ENCODE results near the gene SYTL3. TPM values are rescaled to one million over a fixed set of nuclear protein-coding genes. Genes with fewer than 3 reads are reported as not detected.

SYTL3 gene
- total RNA-seq, 2 donors from 2014 or later: 3.7 to 4.4 TPM

DNA sequence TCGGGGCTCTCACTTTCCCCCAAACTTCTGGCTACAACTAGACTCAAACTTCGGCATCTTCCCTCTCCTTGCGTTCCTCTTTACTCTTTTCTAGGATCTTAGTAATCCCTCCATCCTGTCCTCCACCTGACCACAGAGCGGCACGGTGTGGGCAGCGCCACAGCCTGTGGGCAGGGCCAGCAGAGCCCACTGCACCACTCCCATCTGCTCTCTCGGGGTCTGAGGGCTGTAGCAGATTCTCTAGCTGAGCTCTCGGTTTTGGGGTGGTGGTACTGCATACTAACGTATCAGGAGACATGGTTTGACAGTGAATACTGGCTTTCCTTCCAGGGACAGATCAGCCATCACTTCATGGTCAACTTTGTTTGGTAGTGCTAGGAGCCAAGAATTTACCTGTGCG is 111.9 kb downstream of the SYTL3 start:
- ATAC-seq: peak in 1 of 2 donors; percentile 2
- DNase-seq: no peak
- intact Hi-C loops (cut with DNase I): no loop called here

DNA sequence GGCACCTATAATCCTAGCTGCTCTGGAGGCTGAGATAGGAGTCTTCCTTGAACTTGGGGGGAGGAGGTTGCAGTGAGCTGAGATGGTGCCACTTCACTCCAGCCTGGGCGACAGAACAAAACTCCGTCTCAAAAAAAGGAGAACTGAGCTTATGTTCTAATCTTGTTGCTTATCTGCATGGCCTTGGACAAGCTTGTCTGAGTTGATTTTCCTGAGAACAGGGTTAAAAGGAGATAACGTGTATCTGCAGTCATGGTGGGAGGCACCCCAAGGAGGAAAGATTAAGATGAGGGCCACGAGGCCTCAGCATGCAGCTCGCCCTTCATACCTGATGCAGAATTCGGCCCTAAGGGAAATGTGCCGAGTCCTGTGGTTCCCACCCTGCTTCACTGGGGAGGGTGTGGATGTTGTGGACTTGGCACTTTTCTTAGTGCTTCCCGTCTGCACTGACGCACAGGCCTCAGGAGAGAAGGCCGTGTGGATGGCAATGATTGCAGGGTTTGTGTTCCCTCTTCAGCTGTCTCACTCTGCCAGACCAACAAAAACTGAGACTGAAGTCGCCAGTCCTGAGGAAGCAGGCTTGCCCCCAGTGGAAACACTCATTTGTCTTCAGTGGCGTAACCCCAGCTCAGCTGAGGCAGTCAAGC is 113.1 kb downstream of the SYTL3 start:
- intact Hi-C loops (cut with DNase I): no loop called here
- peak; percentile 52 for DNase-seq
- ATAC-seq: peak; percentile 3 to 17

DNA sequence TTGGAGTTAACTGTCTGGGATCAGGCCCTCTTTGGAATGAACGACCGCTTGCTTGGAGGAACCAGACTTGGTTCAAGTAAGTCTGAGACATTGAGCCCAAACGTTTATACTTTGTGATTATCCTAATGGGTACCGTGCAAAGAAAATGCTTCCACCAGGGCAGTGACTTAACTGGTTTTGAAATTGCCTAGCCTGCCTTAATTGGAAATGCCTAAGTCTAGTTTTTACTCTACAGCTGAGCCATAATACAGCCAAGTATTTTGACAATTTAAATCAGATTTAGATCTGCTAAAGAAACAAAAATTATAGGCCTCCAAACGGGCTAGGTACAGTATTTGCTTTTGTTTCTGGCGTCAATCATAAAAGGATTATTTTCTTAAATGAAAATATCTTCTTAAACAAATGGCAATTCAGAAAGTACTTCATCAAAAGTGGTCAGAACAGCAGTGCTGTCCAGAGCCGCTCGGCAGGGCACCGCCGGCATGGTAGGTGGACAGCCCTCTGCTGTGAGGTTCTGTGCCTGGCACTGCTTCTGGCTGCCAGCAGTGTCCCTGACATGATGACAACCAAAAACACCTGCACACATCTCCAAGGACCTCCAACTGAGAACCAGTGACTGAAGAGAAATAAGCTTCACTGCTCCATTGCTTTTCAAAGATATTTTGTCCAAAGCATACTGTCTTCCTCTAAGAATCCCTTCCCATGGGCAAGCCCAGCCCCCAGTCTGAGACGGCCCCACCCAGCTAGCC is 113.8 kb downstream of the SYTL3 start:
- ATAC-seq: no peak
- intact Hi-C loops (cut with DNase I): no loop called here
- DNase-seq: no peak

DNA sequence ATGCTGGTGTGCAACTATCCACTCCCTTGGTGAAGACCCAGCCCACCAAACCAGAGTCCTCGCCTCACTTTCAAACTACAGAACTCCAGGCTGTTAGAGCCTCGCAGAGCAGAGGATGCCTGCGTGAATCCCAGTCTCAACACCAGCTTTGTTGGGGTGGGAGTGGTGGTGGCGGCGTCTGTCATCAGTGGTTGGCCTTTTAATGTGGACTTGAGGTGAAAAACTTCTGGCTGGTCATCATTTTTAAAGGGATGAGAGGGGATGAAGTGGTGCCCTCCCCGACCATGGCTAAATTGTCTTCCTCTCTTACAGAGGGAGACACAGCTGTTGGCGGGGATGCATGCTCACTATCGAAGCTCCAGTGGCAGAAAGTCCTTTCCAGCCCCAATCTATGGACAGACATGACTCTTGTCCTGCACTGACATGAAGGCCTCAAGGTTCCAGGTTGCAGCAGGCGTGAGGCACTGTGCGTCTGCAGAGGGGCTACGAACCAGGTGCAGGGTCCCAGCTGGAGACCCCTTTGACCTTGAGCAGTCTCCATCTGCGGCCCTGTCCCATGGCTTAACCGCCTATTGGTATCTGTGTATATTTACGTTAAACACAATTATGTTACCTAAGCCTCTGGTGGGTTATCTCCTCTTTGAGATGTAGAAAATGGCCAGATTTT is 114.5 kb downstream of the SYTL3 start:
- DNase-seq: no peak
- ATAC-seq: no peak
- intact Hi-C loops (cut with DNase I): no loop called here

DNA sequence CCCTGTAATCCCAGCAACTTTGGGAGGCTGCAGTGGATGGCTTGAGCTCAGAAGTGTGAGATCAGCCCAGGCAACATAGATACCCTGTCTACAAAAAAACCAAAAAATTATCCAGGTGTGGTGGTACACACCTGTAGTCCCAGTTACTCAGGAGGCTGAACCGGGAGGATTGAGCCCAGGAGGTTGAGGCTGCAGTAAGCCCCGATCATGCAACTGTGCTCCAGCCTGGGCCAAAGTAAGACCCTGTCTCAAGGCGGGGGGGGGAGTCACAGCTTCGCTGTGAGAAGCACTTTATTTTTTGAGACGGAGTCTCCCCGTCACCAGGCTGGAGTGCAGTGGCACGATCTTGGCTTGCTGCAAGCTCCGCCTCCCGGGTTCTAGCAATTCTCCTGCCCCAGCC is 115.1 kb downstream of the SYTL3 start:
- no peak for DNase-seq
- intact Hi-C loops (cut with DNase I): no loop called here
- no peak for ATAC-seq

DNA sequence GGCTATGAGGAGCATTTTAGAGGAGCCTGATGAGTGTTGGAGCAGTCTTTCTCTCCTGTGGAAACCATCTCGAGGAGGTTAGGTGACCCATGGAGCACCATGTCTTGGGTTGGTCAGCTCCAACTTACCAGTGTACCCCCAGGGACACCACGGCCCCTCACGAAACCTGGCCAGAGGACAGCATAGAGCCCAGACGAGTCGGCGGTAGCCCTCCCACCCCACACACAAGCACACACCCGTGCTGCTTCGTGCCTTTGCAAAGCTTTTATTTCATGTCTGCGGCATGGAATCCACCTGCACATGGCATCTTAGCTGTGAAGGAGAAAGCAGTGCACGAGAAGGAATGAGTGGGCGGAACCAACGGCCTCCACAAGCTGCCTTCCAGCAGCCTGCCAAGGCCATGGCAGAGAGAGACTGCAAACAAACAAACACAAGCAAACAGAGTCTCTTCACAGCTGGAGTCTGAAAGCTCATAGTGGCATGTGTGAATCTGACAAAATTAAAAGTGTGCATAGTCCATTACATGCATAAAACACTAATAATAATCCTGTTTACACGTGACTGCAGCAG is 115.7 kb downstream of the SYTL3 start:
- DNase-seq (no peak), ATAC-seq (no peak)
- intact Hi-C loops (cut with DNase I): no loop called here

DNA sequence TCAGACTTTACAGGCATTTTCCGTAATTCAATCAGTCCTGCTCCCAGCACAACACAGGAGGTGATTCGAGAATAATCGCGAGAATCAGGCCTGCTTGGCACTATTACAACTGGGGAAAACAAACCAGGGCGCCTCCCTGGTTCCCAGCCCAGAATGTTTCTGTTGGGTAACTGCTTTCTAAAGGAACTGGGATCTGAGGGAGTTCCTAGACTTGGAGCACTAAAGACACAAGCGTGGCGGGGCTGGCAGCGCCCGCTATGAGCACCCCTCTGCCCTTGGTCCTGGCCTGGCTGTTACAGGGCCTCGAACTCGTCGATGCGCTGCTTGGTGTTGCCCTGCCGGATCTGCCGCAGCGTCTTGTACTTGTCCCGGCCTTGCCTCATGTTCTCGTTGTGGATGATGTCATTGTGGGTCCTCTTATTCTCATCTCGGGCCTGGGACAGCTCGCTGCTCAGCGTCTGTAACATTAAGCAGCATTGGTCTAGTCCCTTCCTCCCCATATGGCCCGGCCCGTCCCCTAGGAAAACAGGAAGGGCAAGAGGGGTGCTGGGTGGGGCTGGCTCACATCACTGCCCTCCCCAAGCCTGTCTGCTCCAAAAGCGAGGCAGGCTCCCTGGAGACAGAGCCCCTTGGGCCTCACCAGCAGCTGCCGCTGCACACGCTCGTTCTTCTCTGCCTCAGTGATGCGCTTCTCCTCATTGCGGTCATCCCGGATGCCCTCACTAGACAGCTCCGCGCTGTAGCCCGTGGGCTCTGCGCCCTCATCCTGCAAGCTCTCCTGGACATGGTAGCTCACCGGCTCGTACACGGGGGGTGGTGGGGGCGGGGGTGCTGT is 117.0 kb downstream of the SYTL3 start:
- intact Hi-C loops (cut with DNase I): no loop called here
- ATAC-seq: no peak
- DNase-seq: no peak

DNA sequence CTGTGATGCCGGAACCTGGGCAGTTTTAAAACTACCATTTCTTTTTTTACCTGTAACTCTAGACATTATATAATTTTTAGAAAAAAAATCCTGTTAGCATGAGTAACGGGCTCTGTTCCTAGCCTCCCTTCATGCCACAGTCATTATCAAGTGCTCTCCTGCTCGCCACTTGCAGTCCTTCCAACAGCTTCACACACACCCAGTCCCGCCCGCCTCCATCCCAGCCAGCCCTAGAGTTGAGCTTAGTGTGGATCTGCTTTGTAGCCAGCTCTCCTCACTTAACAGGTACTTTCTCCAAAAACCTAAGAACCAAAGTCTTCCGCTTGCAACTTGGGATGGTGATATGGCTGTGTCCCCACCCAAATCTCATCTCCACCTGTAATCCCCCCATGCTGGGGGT is 117.9 kb downstream of the SYTL3 start:
- ATAC-seq (no peak), DNase-seq (no peak)
- intact Hi-C loops (cut with DNase I): no loop called here

DNA sequence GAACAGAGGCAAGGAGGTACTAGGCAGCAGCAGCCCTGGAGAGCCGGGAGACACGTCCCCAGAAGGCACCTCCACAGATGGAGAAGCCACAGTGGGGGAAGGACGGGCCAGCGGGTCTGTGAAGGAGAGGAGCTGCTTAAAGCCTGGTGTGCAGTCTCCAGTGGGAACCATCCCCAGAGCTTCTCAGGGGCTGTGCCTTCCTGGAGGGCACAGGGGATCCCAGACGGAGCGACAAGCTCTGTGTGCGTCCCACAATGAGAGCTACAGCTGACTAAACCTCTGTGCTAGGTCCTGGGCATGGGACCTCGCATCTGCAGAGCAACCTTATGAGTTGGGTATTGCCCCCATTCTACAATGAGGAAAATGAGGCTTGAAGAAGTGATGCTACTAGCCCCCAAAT is 118.6 kb downstream of the SYTL3 start:
- intact Hi-C loops (cut with DNase I): no loop called here

DNA sequence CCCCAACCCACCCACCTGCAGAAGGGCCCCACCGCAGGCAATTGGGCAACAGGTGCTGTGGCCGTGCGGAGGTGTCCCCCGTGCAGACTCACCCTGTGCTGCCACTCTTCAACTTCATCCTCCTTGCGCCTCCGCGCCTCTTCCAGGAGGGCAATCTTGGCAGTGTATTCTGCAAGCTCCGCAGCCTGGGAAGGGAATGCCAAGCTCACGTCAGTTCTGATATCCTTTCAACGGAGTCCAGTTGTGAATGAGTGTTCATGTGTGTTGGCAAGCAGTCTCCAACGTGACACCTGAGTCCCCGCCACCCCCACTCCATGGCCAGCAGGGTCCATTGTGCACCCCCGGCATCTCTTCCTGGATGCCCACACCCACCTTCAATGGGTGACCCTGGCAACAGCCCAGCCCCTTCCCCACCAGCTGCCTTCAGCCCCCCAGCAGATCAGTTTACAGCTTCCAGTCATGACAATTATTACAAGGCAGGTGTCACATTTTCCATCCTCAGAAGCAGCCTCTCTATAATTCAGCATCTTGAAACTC is 119.4 kb downstream of the SYTL3 start:
- ATAC-seq: peak; percentile 2 to 66
- intact Hi-C loops (cut with DNase I): no loop called here
- no peak for DNase-seq

More for the DNA sequence above, 118.6 kb downstream of the SYTL3 start:
- ATAC-seq (no peak), DNase-seq (no peak)

DNA sequence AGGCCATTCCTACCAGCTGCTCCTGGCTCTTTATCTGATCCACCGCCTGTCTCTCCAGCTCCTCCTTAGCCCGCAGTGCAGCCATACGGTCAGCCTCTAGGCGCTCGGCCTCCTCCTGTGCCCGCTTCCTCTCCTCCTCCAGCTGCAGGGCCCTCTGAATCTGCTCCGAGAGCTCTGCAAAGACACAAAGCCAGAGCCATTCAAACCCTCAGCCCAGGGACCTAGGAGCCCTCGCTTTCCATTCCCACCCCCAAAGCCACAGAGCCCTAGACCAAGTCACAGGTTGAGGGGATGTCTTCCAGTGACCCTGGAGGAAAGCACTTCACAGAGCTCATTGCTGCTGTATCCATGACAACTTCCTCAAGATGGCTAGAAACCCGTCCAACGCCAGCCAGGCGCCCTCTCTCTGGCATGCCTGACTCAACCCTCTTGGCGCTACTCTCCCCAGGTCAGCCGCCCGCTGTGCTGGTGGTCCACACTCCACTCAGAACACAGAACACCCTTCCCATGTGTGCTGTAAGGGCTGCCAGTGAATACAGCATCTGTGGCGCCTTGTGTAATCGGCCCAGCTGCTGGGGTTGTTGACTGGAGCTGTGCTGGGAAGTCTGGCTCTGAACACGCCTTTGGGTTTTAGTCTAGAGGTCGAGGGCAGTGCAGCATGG is 120.0 kb downstream of the SYTL3 start:
- peak; percentile 27 to 48 for ATAC-seq

DNA sequence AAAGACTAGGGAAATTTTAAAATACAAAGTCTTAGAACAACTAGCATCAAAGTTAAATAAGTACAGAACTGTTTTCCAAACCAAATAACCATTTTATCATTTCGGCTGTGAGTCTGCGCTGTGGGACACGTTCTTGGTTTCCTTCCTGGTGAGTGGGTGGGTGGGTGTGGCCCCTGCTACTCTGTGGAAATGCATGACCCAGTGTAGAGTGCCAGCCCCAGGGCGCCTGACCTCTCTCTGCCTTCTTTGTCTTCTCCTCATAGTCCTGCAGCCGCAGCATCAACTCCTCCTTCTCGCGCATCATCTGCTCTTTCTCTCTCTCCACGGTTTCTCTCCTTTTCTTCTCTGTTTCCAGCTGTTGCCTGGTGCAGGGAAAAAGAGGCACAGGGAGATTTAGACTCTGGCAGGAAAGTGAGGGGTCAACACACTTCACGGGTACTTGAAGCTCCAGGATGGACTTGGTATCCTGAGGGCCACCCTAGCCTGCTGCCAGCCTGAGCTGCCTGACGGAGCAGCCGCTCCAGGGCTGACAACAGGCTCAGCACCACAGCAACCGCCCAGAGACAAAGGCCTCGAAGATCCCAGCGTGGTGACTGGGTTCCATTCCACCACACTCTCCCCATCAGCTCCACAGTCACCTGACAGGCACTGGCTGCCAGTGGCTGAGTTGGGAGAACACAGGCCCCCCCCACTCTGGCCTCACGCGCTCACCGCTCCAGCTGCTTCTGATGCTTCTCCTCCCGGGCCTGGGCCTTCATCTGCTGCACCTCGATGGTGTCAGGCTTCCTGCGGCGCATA is 120.9 kb downstream of the SYTL3 start:
- DNase-seq (peak; percentile 79), ATAC-seq (peak; percentile 13 to 21)
- intact Hi-C loops (cut with DNase I): no loop called here

More for the DNA sequence above, 120.0 kb downstream of the SYTL3 start:
- intact Hi-C loops (cut with DNase I): no loop called here
- DNase-seq: peak; percentile 65

DNA sequence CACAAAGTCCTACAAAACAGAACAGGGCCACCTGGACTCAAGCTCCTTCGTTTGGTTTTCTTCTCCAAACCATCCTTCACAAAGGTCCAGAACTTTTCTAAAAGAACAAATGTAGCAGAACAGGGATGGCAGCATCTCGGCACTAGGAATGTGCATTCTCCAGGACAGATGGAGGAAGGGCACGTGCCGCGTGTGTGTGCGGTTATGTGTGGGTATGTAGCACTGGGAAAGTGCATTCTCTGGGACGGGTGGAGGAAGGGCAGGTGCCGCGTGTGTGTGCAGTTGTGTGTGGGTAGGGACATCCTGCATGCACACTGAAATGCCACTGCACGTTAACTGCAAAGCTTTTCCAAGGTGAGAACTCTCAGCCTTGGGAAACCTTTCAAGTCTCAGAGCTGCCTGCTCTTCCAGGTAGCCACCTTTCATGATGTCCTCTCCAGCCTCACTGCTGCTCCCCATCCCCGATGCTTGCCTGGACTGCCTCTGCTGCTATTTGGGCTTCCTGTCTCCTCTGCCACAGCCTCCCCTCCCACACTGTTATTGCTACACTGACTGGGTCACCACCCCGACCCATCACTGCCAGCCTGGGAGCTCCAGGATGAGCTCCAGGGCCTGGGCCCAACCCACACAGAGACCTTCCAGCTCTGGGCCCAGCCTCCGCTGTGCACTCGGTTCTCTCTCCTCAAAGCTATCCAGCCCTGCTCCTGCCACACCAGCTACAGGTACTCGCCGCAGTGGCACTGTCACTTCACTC is 121.7 kb downstream of the SYTL3 start:
- DNase-seq (no peak), ATAC-seq (peak in 1 of 2 donors; percentile 0)
- intact Hi-C loops (cut with DNase I): no loop called here

DNA sequence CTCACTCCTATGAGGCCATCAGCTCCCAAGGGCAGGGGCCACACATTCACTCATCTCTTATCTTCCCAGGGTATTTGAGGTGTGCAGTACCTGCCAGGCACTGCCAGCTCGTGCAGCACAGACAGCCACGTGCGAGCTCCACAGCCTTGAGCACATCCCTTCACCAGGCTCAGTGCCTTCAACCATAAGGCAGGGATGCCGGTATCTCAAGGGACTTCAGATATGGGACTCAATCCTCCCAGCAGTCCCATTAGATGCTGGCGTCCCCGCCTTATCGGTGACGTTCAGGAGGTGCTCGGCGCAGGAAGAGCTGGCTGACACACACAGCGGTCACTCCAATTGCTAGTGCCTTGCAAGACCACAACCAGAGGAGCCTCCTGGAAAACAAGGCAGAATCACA is 122.3 kb downstream of the SYTL3 start:
- ATAC-seq (no peak), DNase-seq (no peak)
- intact Hi-C loops (cut with DNase I): no loop called here

DNA sequence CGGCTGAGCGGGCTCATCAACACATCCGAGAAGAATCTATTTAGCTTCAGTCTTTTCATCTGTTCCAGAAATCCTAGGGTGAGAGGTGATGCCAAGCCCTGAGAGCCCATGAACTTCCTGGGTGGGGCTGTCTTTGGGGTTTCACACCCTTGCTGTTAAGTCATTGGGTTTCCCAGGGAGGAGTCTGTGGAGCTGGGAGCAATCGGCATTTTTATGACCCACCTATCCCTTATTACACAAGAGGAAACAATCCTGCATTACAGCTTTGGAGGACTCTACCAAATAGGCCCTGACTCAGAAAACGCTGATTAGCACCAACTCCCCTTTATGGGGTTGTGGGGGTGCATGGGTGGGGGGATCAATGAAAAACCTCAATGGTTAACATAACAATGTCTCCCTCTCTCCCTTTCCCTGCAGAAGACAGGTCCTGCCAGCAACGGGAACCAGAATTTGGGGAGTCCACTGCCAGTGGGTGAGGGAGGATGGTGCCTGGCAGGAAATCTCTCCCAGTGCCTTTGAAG is 123.1 kb downstream of the SYTL3 start:
- intact Hi-C loops (cut with DNase I): no loop called here
- ATAC-seq (peak in 1 of 2 donors; percentile 1), DNase-seq (no peak)

DNA sequence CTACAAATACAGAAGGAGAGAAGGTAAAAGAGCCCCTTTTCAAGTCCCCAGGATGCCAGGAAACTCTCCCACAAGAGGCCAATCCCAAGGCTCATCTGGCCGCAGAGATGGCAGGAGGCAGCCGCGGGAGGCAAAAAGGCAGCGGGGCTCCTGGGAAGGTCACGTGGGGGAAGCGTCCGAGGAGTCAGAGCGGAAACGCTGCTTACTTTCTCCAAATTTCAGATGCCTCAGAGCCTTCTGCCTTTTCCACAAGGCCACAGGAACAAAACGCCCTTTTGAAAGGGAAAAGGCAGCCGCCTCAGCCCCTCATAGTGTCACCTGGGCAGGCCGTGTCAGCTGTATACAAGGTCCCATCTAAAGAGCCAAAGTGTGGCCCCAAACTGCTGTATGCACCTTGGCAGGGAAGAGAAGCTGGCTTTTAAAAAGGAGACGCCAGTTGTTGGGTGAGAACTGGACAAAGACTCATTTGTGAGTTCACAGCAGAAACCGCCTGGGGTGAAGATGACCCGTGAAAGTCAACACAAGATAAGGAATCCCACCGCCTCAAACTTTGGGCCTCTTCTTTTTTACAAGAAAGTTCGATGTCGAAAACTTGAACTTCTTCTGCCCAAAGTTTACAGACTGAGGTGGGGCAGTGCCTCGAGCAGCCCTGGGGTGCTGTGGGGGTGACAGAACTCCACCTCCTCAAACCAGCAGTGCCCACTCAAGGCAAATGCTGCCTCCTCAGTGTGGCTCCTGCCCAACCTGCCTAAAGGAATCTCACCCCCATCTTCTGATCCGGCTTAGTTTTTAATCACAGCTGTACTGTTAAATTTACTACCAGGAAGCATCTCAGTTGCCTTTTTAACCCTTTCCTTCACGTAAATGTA is 124.0 kb downstream of the SYTL3 start:
- ATAC-seq (no peak), DNase-seq (no peak)
- intact Hi-C loops (cut with DNase I): no loop called here

Data from left cardiac atrium (tissue), 4 donors.